ENCODE measurements around the gene UBE2Q2.
"Not testable (repeated sequence)": the region's sequence is repeated elsewhere in the genome, so short reads cannot be mapped to it uniquely, and the experiment has no call there.

The UBE2Q2 gene

GRCh38 chr15:75827691-75828090 is 15.6 kb upstream of the UBE2Q2 start:
- DNase-seq: no peak

DNA sequence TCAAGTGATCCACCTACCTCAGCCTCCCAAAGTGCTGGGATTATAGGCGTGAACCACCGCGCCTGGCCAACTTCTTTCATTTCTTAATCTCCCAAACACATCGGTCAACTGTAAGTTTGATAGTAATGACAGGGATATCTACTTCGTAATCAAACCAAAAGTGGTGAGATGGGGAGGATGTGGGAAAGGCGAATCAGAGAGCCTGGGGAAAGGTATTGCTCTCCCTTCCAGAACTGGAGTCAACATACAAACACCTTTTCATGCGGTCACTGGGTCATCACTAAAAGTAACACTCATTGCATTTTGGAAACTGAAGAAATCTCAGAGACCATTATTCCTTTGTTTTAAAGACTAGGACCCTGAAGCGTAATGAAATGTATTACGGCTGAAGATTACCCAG is 14.8 kb upstream of the UBE2Q2 start:
- no peak for DNase-seq

DNA sequence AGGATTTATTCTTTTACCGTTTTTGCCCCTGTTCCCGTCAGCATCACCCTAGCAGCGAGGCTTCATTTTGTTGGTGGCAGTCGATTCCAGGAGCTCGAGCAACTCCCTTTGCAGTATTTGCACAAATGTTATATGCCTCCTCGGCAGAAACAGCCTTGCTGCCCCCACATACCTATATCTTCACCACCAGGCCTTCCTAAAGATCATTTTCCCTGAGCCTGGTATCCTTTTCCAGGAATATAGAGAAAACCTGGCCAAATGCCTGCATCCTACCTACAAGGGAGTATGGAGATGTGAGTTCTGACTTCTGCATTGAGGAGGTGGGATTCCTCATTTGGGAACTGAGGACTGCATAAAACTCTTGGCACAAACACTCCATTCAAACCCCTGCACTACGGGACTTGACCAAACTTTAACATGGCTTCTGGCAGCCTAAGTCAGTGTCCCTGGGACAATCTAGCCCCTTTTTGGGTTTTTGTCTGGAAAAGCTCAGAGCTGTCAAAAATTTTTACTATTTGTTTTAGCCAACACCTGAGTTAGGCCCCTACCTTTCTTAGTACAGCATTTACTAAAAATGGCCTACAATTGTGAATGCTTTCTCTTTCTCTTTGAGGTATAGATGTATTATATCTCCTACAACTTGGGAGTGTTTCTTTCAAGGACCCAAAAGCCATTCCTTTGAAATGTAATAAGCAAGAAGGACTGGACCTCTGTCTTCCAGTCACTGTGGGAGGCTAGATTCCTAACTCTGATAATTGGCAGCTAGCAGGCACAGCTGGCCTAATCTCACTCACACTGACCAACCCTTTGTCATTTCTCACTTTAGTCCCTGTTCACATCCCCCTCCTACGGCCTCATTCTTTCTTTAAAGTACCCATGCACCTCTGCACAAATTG is 12.1 kb upstream of the UBE2Q2 start:
- DNase-seq: no peak

- no peak for DNase-seq
Observed at GRCh38 chr15:75831806-75832102, 11.5 kb upstream of the UBE2Q2 start.

- DNase-seq: no peak
Observed at GRCh38 chr15:75832114-75832513, 11.1 kb upstream of the UBE2Q2 start.

GRCh38 chr15:75834021-75834420 is 9.2 kb upstream of the UBE2Q2 start:
- DNase-seq: no peak

DNA sequence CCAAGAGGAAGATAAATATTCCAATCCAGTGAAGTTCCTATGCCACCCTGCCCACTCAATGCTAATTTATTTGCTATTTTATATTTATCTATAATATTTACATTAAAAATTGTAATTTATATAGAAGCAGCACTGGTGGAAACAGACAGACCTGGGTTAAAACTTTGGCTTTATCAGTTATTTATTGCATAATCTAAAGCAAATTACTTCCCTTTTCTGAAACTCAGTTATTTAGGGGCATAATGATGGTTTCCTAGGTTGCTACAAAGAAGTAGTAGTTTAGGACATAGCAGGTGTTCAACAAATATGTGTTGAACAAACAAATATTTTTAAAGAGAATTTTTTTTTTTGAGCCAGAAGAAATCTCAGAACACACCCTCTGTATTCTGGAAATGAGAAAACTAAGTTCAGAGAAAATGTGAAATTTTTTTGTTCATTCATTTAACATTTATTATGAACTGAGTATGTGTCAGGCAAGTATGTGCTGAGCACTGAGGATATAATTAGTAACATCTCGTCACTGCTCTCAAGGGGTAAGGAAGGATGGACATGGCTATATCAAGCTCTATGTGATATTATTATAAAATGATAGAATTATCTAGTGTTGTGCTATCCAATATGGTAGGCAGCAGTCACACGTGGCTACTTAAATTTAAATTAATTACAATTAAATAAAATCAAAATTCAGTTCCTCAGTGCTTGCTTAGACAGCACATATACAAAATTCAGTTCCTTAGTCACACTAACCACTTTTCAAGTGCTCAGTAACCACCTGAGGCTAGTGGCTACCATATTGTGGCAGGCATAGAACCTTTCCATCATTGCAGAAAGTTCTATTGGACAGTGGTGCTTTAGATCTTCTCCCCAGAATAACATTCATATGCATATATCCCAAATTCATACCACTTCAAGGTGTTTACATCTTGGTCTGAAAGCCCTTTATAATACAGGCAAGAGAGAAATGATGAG is 7.0 kb upstream of the UBE2Q2 start:
- no peak for DNase-seq

DNA sequence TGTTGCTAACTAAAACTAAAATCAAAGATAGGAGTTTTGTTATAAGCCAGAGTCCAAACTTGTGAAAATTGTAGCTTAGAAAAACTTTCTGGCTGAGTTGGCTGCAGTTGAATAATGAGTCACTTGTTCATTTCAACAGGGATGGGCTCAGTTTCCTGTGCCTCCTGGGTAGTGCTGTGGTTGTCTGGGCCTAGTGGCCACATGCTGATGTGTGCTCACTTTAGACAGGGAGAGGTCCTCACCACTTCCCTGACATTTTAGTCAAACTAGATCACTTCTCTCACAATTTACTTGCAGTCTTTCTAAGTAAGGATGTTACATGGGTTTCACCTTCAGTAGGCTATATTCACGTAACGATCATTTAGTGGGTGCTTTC is 6.3 kb upstream of the UBE2Q2 start:
- no peak for DNase-seq

- DNase-seq: no peak
Observed at GRCh38 chr15:75840659-75841058, 2.6 kb upstream of the UBE2Q2 start.

DNA sequence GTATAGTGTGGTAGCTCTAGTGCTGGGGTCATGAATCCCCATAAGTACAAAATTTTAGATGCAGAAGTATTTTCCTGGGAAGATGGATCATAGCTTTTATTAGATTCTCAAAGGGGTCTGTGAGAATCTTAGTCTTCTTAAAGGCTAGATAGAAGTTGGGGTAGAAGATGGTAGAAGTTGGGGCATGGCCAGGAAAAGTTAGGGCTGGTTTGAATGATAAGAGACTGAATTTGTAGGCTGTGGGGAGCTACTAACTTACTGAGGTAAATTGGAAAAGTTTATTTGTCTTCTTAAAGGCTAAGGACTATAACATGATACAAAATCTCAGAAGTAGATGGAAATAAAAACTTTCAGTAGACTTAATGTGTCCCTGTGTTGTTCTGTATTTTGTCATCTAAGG is 1.6 kb upstream of the UBE2Q2 start:
- no peak for DNase-seq

- no peak for DNase-seq
Observed at GRCh38 chr15:75843678-75844581, 683 bp downstream of the UBE2Q2 start.

GRCh38 chr15:75844629-75845335 is 1.5 kb downstream of the UBE2Q2 start:
- DNase-seq: no peak

DNA sequence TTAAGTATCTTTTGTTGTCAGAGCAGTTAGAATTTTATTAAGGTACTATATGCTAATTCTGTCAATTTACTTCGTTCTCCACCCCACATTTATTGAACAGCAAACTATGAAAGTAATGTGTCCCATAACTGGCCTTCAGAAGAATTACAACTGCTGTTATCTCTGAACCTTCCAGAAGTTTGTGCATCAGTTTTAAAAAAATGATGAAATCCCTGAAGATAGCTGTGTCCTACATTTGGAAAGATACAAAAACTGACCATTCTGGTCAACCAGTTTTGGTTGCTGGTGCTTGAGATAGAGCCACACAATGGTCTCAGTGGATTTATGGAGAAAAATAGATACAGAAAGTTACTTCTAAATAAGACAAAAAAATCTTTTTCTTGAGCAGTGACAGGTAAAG is 5.9 kb downstream of the UBE2Q2 start:
- no peak for DNase-seq

- no peak for DNase-seq
Observed at GRCh38 chr15:75850708-75851107, 7.5 kb downstream of the UBE2Q2 start.

DNA sequence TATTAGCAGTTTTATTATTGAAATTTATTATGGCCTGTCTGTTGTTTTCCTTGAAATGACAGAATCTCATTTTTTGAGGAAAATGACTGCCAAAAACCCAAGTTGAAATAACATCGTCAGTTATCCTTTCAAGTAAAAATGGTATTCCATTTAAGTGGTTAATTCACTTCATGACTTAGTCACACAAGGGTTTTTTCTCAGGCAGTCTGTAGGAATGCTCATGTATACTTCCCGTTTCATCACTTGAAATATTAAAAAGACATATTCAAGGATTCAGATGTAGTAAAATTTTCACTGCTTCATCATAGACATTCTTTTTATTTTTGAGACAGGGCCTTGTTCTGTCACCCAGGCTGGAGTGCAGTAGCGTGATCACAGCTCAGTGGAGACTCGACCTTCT is 8.3 kb downstream of the UBE2Q2 start:
- DNase-seq: not testable (repeated sequence)

GRCh38 chr15:75857886-75858285 is 14.6 kb downstream of the UBE2Q2 start:
- DNase-seq: no peak

- no peak for DNase-seq
Observed at GRCh38 chr15:75861750-75862402, 18.6 kb downstream of the UBE2Q2 start.

DNA sequence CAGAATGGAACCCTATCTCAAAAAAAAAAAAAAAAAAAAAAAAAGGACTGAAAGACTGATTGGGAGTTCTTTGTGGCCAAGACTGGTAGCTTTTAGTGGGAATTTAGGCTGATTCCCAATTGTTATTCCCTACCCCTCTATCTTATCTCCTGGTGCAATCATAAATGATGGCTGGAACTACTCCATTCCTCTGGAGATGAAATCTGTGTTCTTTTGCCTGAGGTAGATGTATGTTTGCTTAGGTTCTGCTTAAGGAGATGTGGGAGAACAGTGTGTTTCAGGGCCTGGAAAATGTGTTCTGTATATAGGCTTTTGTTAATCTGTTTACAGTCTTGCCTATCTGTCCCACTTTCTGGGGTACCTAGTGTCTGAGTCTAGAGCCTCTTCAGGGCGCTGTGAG is 19.5 kb downstream of the UBE2Q2 start:
- DNase-seq: no peak

- DNase-seq: no peak
Observed at GRCh38 chr15:75864213-75865059, 21.2 kb downstream of the UBE2Q2 start.

- not testable (repeated sequence) for DNase-seq
Observed at GRCh38 chr15:75866045-75866444, 22.8 kb downstream of the UBE2Q2 start.

GRCh38 chr15:75866916-75867315 is 23.7 kb downstream of the UBE2Q2 start:
- no peak for DNase-seq
